GM10266 (cell line): ENCODE measurements around the gene SLC38A10.

Experiments used
- DNase-seq: peaks from one replicate; pipeline ENCODE4 v3.0.0; 2012; ENCODE audit errors: extremely low spot score
- CTCF ChIP-seq: IDR thresholded peaks from 2 replicates; pipeline ENCODE4 v1.5.1; 2012; ENCODE audit warnings: mild to moderate bottlenecking, low read depth; ENCODE audit not compliant: control insufficient read depth, insufficient read depth; ENCODE audit errors: missing control alignments

Gene SLC38A10

DNA sequence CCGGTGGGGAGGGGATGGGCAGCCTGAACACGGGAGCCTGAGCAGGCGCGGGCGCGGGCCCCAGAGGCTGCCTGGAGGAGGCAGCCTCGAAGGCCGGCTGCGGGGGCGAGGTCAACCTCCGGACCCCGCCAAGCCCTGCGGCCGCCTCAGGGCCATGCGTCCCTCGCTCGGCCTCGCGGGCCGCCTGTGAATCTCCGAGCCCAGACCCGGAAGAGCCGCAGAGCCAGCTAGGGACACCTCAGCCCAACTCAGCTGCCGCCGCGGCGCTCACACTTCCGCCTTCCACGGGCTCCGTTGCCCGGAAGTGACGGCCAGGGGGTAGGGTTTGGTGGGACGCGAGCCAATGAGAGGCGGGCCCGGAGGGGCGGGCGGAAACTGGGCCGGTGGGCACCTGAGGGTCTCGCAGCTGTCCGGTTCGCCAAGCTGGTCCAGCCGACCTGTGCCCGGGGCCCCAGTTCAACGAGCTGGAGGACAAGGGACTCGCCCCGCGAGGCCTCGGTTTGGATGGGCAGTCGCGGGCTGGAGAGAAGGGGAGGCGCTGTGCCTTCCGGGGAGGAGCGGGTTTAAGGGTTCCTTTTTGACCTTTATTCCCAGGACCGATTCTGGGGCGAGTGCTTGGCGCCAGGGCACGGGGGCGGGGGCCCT, at the start of gene SLC38A10:
Gene SLC38A10, minus strand, starts transcription at position 277 of the 645 bp plus-strand sequence. CDS start 386 bp downstream, outside the sequence.
- peak; percentile 99 for DNase-seq
- no peak for TF ChIP-seq CTCF

DNA sequence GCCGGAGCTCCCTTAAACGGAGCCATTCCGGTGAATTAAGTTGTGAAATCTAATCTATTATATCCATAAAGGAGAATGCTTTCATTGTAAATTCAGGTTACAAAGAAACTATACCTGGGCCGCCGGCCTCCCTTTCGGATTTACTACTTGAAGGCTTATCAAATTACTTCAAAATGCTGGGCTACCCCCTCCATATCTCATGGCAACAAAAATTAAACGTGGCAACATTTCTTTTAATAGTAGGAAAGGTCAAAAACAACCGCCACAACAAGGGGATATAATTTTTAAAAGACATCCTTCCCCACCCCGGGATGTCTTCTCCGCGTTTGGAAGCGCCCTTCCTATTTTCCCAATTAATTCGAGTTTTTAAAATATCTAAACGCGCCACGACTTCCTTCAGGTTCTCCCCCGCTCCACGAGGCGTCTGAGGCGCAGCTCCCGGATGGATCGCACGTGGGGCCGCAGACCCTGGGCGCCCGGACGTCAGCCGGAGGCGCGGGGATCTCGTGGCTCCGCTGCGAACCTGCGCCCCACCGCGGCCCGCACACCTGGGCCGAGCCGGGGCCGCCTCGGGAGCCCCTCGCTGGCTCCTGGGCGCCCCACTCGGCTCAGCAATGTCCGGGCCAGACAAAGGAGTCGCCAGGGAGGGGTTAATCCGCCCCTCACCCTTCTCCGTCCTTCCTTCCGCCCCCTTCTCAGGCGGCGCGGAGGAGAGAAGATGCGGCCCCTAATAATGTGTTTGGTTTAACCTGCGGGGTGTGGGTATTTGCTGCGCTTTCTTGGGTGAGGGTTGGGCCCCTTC, 47.4 kb upstream of the SLC38A10 start:
- no peak for TF ChIP-seq CTCF
- no peak for DNase-seq

DNA sequence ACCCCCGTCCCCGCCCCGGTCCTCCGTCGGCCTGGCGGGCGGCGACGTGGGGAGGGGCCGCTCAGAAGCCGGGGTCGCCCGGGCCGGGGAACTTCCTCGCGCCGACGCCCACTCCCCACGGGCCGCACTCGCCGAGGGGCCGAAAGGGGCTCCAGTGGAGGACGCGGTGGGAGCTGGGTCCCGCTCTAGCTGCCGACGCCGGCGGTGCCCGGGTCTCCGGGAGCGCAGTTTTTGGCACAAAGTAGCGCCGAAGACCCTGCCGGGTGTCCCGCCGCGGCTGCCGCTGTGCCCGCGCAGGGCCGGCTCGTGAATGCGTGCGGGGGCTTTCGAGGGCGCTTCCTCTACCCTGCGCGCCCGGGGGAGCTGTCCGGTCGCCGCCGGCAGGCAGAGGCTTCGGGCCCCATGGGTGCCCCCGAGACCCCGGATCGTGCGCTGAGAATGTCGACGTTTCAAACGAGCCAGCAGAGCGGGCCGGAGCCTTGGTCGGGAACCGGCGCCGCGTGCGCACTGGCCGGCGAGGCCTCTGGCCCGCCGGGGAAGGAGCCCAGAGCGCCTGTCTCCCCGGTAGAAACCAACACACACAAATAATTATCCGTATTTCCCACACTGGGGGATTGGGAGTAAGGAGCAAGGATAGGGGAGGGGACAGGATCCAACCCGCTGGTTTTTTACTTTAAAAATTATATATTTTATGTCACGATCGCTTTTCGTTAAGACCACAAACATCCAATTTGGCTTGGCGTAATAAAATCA, 46.6 kb upstream of the SLC38A10 start:
- no peak for DNase-seq
- TF ChIP-seq CTCF = no peak

GRCh38 chr17:81340607-81341515, 45.8 kb upstream of the SLC38A10 start:
- TF ChIP-seq CTCF = no peak
- no peak for DNase-seq

GRCh38 chr17:81339534-81340296, 44.6 kb upstream of the SLC38A10 start:
- DNase-seq = no peak
- no peak for TF ChIP-seq CTCF

DNA sequence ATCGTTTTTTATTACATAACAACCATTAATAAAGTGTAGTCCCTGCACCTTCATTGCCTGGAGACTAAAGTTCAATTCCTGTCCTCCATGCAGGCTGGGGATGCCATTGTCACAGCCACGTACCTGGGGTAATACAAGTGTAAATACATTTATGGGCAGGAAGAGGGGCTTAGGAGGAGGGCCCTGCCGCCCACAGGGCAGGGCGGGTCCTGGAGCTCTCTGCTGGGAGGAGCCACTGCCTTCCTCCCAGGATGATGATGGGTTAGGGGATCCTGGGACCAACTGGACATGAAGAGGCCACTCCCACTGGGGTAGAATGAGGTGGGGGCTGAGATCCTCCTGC, 44.1 kb upstream of the SLC38A10 start:
- TF ChIP-seq CTCF = no peak
- no peak for DNase-seq
